GM18502 (cell line): ENCODE results near the gene DGKB.

Experiments
- ATAC-seq: cut with Tn5 transposase; IDR thresholded peaks from one replicate; pipeline ENCODE4 v1.9.1; 2021; ENCODE audit warnings: mild to moderate bottlenecking; ENCODE audit not compliant: unreplicated experiment, poor library complexity

The DGKB gene

DNA sequence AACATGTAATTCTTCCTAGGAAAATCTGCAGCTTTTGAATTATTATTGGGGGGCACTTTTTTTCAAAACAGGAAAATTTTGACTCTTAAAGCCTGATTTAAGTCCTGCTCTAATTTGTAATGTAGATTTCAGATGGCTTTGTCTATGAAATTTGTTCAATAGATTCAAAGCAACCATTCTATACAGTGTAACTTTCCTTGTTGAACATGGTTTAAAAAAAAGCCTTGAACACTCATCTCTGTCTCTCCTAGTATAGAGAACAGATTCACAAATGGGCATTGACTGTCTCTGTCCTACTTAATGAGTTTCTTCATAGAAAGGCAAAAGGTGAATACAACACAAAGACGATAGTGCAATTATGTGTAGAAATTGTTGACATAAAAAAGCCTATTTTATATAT is 643.7 kb downstream of the DGKB start:
- ATAC-seq = no peak

DNA sequence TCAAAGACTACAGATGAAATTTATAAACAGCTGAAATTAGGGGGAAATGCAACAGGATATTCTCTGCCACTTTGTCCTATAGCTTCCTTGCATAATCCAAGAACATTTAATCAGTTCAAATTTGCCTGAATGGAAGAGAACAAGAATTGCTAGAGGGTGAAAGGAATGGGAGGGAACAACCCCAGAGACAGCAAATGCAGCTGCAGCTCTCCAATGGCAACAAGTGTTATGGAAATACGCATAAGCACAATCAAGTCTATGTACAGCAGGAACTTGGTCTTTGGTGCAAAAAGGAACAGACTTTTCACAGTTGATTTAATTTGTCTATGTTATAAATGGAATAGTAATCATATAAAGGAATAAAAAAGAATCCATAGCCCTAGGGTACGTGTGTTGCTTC is 644.1 kb downstream of the DGKB start:
- no peak for ATAC-seq

GRCh38 chr7:14252458-14252857 is 650.1 kb downstream of the DGKB start:
- no peak for ATAC-seq

GRCh38 chr7:14242175-14242574 is 660.4 kb downstream of the DGKB start:
- no peak for ATAC-seq

- no peak for ATAC-seq
These were observed 665.7 kb downstream of the DGKB start for GRCh38 chr7:14236834-14237233.

DNA sequence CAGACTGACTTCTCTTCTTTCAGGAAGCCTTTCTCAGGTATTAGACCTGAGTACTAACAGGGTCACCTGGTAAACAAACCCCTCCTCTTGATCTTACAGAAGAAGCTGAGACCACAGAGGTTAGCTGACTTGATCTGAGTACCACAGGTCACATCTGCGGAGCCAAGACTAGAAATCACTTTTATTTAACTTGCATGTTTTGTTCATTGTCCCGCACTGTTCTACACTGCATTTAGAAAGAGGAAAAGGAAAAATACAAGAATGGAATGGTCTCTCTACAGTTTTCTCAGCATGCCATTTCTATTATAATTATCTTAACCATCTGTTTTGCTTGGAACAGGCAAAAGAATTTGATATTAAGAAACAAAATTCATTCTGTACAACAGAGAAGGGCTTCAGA is 667.5 kb downstream of the DGKB start:
- no peak for ATAC-seq

DNA sequence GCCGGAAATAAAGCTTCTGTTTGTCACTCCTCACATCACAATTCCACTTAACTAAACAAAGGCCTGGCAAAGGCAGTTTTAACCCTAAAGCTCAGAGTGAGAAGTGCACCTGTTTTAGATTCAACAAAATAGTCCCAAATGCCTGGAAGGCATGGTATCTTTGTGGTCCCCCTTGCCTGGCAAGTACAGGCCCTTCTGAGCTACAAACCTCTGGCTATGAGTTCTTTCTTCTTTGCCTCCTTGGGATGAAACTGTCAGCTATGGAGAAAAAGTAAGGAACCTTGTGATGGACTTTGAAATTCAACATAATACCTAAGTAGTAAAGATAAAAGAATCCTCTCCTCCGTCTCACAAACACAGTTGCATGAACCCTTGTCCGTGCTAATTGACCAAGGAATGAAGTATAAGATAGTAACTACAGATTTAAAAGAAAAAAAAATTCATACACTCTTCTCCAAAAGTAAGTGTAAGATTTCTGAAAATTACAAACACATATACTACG is 668.6 kb downstream of the DGKB start:
- ATAC-seq = no peak

DNA sequence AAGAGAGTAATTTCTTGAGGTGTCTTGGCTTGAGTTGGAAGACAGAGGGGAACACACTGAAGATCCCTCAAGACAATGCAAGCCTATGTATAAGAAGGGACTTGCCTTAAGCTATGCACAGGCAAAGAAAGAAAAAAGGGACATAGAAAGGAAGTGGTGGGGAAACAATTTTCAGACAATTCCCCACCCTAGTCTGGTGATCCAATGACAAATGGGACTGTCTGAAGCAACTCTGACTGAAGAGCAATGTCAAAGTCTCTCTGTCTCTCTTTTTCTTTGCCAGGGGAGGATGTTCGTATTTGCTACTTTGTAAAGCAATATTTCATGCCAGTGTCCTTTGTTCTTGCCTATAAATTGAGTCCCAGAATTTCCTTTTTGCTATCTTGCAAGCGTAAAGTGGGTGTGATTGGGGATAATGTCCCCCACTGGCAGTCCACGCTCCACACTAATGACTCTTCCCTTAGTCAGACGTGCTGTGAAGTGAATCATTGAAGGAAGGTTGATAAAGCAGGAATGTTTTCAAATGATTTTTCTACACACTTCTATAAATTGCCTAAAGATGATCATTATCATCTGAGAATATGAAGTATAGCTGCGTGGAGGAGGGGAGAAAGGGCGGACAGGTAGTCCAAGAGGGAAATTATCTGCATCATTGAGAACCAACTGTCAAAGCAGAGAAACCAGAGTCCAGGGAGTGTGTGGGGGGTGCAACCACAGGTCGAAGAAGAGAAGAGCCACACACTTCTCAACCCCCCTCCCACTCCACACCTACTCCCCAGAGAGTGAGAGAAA is 669.3 kb downstream of the DGKB start:
- no peak for ATAC-seq

- no peak for ATAC-seq
These were observed 673.5 kb downstream of the DGKB start for GRCh38 chr7:14229047-14229446.

- no peak for ATAC-seq
These were observed 674.2 kb downstream of the DGKB start for GRCh38 chr7:14228341-14228740.

DNA sequence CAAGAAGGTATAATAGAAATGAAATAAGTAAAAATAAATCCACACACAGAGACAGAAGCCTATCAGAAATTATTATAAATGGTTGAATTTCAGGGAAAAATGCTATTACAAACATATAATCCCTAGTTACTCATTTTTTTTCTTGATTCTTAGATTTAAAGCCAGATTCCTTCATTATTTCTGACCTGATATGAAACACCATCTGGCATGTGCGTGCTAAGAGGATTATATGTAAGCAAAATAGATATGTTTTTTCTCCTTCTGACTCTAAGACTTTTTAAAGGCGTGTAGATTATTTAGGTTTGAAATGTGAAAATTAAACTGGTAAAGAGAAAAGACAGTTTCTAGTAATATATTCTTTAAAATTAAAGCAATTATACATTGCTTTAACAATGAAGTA is 676.4 kb downstream of the DGKB start:
- ATAC-seq = no peak

DNA sequence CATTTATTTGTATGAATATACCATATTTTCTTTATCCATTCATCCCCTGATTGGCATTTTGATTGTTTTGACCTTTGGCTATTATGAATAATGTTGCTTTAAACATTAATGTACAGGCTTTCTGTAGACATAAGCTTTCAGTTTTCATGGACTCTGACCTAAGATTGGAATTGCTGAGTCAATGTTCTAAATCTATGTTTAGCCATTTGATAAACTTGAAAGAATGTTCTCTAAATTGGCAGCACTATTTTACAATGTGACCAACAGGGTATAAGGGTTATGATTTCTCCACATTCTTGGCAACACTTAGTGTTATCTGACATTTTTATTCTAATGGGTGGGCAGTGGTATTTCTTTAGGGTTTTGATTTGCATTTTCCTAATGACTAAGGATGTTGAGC is 683.4 kb downstream of the DGKB start:
- no peak for ATAC-seq

DNA sequence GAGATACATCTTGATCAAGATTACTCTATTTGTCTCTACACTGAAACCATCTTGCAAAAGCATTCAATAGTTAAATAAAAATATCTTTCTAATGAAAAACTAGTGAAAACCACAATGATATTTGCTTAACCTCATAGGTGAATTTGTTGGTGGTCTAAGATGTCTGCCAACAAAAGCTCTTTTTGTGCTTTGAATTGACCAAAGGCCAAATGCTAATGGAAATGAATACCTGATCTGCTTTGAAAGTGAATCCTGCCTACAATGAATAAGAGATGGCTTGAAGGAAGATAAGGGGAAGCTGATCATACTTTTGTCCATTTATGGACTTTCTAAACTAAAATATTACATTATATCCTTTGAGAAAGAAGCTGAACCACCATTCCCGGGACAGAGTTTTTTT is 684.2 kb downstream of the DGKB start:
- no peak for ATAC-seq

GRCh38 chr7:14209896-14210484 is 692.6 kb downstream of the DGKB start:
- ATAC-seq = no peak

DNA sequence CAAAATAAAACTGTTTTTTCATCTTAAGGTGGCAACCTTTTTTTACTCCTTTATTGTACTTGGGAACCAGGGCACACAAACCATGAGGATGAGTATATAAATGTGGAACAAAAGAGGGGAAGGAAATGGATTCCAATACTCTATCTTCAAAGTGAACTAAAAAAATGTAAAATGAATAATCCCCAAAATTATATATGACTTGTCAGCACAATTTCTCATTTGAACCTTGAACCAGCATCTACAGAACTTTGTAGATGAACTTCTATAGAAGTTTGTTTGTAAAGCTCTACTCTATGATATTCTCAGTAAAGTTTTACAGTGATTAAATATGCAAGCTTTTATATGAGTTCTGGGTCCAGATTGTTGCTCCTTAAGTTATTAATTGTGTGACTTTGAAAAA is 694.8 kb downstream of the DGKB start:
- ATAC-seq = no peak

GRCh38 chr7:14207138-14207537 is 695.4 kb downstream of the DGKB start:
- no peak for ATAC-seq

GRCh38 chr7:14206121-14206520 is 696.4 kb downstream of the DGKB start:
- ATAC-seq = no peak

GRCh38 chr7:14201353-14201752 is 701.2 kb downstream of the DGKB start:
- ATAC-seq = no peak

GRCh38 chr7:14199336-14199735 is 703.2 kb downstream of the DGKB start:
- no peak for ATAC-seq

GRCh38 chr7:14197280-14197679 is 705.3 kb downstream of the DGKB start:
- no peak for ATAC-seq

- ATAC-seq = no peak
These were observed 706.0 kb downstream of the DGKB start for GRCh38 chr7:14196555-14196954.

DNA sequence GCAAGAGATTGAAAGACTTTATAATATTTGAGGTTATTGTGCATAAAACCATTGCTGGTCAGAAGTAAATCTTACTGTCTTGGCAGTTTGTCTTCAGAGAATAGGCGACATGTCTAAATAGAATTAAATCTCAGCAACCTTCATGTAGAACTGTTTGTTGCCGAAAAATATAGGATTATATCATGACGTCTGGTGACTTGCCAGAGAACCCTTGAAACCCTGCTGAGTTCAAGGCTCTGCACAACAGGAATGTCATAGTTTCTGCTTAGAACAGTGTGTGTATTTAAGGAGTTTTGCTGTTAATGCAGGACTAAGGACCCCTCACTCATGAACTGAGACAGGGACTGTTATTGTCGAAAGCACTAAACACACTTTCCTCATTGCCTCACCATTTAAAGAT is 706.7 kb downstream of the DGKB start:
- no peak for ATAC-seq
